ENCODE measurements around the gene ADARB2. TPM values are rescaled to one million over a fixed set of nuclear protein-coding genes. Genes with fewer than 3 reads are reported as not detected.
"Not testable (repeated sequence)": the region's sequence is repeated elsewhere in the genome, so short reads cannot be mapped to it uniquely, and the experiment has no call there.

ADARB2 gene
- total RNA-seq, 3 donors from 2014 or later = 0.31 to 4.2 TPM; not detected in 1

GRCh38 chr10:1776127-1776662 lies 38.9 kb upstream of the ADARB2 start:
- ATAC-seq (no peak), DNase-seq (no peak)
- intact Hi-C loops (cut with DNase I, micrococcal nuclease) = no loop called here
- Histone ChIP-seq H3K36me3 (ENCODE audit: low read depth) (no peaks in the 10 kb centered on the region), H3K4me1 (ENCODE audit: low read depth) (no peaks in the 10 kb centered on the region), H3K4me3 (no peak overlapping the region), H3K9me3 (no peaks in the 10 kb centered on the region)
- TF ChIP-seq CTCF (IDR thresholded peaks at IDR 0.05) = no peak

GRCh38 chr10:1774796-1775195 lies 37.5 kb upstream of the ADARB2 start:
- intact Hi-C loops (cut with DNase I, micrococcal nuclease) = no loop called here
- Histone ChIP-seq H3K4me1 (ENCODE audit: low read depth) (no peaks in the 10 kb centered on the region), H3K4me3 (no peak overlapping the region), H3K36me3 (ENCODE audit: low read depth) (no peaks in the 10 kb centered on the region), H3K9me3 (no peaks in the 10 kb centered on the region)
- TF ChIP-seq CTCF (IDR thresholded peaks at IDR 0.05) = no peak
- ATAC-seq (no peak), DNase-seq (no peak)

- ATAC-seq; H3K4me1 ChIP-seq (ENCODE audit: low read depth); H3K9me3 ChIP-seq; intact Hi-C loops (cut with DNase I, micrococcal nuclease); H3K36me3 ChIP-seq (ENCODE audit: low read depth); DNase-seq; H3K4me3 ChIP-seq: not testable (repeated sequence)
Observed at GRCh38 chr10:1773204-1773603, 35.9 kb upstream of the ADARB2 start.

GRCh38 chr10:1766049-1766448 lies 28.7 kb upstream of the ADARB2 start:
- intact Hi-C loops (cut with DNase I, micrococcal nuclease) = no loop called here
- DNase-seq = no peak
- ATAC-seq = no peak
- Histone ChIP-seq H3K36me3 (ENCODE audit: low read depth) (no peaks in the 10 kb centered on the region), H3K4me1 (ENCODE audit: low read depth) (no peaks in the 10 kb centered on the region), H3K9me3 (no peaks in the 10 kb centered on the region), H3K4me3 (no peak overlapping the region)
- TF ChIP-seq CTCF (IDR thresholded peaks at IDR 0.05) = no peak

GRCh38 chr10:1762076-1762475 lies 24.8 kb upstream of the ADARB2 start:
- ATAC-seq (no peak), DNase-seq (no peak)
- Histone ChIP-seq H3K9me3 (peaks cover 4% of the 10 kb centered on the region), H3K4me1 (ENCODE audit: low read depth) (no peaks in the 10 kb centered on the region), H3K4me3 (no peak overlapping the region), H3K36me3 (ENCODE audit: low read depth) (no peaks in the 10 kb centered on the region)
- TF ChIP-seq CTCF (IDR thresholded peaks at IDR 0.05) = no peak
- intact Hi-C loops (cut with DNase I, micrococcal nuclease) = no loop called here

- Histone ChIP-seq H3K4me3 (no peak overlapping the region), H3K9me3 (peaks cover 5% of the 10 kb centered on the region), H3K4me1 (ENCODE audit: low read depth) (no peaks in the 10 kb centered on the region), H3K36me3 (ENCODE audit: low read depth) (no peaks in the 10 kb centered on the region)
- DNase-seq (no peak), ATAC-seq (no peak)
- intact Hi-C loops (cut with DNase I, micrococcal nuclease) = no loop called here
- no peak for TF ChIP-seq CTCF (IDR thresholded peaks at IDR 0.05)
Observed at GRCh38 chr10:1754506-1755153, 17.3 kb upstream of the ADARB2 start.
